Neural cell (in vitro differentiated cells): Measurements from ENCODE around the gene ZNF789.

ENCODE experiments used
- EP300 ChIP-seq: fragments of 450-650 bp; conservative IDR thresholded peaks from 2 replicates; pipeline ENCODE4 v1.6.1; 2014; ENCODE audit warnings: antibody characterized with exemption, mild to moderate bottlenecking, moderate library complexity; ENCODE audit not compliant: poor library complexity, severe bottlenecking
- EZH2 ChIP-seq: fragments of 200-600, 300-800 bp; shearing (Covaris generic), sonication (generic); IDR thresholded peaks from 2 replicates; pipeline ENCODE4 v1.6.1; 2014; ENCODE audit warnings: antibody characterized with exemption, low read length, borderline replicate concordance, mild to moderate bottlenecking; ENCODE audit not compliant: insufficient read depth, poor library complexity, severe bottlenecking
- POLR2AphosphoS5 ChIP-seq: IDR thresholded peaks from 2 replicates; pipeline ENCODE4 v1.6.1; 2012
- RAD21 ChIP-seq: fragments of 450-650 bp; conservative IDR thresholded peaks from 2 replicates; pipeline ENCODE4 v1.6.1; 2014; ENCODE audit warnings: antibody characterized with exemption, mild to moderate bottlenecking, moderate library complexity
- SMC3 ChIP-seq: fragments of 450-650 bp; conservative IDR thresholded peaks from 2 replicates; pipeline ENCODE4 v1.6.1; 2014; ENCODE audit warnings: antibody characterized with exemption, mild to moderate bottlenecking, moderate library complexity; ENCODE audit not compliant: poor library complexity
- TAF1 ChIP-seq: IDR thresholded peaks from 2 replicates; pipeline ENCODE4 v1.6.1; 2012; ENCODE audit warnings: low read depth
- TF ChIP-seq, protein P1 (sequence below): fragments of 450-650 bp; IDR thresholded peaks from 2 replicates; pipeline ENCODE4 v1.5.1; 2014; ENCODE audit warnings: antibody characterized with exemption, mild to moderate bottlenecking, moderate library complexity; ENCODE audit not compliant: poor library complexity, severe bottlenecking

DNA sequence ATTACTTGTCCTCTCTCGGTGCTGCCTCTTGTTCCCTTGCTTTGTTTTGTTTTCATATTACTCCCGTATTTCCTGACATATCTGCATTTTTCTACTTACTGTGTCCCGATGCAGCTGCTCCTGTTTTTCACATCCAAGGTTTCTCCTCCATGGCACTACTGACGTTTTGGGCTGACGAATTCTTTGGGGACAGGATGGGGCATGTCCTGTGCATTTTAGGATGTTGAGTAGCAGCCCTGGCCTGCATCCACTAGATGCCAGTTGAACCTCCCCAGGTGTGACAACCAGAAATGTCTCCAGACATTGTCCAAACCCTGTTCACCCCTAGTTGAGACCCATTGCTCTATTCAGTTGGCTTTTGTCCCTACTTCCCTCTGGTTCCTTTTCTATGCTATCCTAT lies 12.4 kb downstream of the ZNF789 start:
- TF ChIP-seq, protein P1, sequence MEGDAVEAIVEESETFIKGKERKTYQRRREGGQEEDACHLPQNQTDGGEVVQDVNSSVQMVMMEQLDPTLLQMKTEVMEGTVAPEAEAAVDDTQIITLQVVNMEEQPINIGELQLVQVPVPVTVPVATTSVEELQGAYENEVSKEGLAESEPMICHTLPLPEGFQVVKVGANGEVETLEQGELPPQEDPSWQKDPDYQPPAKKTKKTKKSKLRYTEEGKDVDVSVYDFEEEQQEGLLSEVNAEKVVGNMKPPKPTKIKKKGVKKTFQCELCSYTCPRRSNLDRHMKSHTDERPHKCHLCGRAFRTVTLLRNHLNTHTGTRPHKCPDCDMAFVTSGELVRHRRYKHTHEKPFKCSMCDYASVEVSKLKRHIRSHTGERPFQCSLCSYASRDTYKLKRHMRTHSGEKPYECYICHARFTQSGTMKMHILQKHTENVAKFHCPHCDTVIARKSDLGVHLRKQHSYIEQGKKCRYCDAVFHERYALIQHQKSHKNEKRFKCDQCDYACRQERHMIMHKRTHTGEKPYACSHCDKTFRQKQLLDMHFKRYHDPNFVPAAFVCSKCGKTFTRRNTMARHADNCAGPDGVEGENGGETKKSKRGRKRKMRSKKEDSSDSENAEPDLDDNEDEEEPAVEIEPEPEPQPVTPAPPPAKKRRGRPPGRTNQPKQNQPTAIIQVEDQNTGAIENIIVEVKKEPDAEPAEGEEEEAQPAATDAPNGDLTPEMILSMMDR: no peak
- TF ChIP-seq EP300 (no peak), POLR2AphosphoS5 (no peak), EZH2 (no peak), RAD21 (no peak), TAF1 (no peak), SMC3 (no peak)
